PC-9 (cell line): ENCODE data around the gene DMGDH.

Experiments
- CTCF ChIP-seq: fragments of 200-600 bp; sonication (generic); conservative IDR thresholded peaks from 2 replicates; pipeline ENCODE4 v1.6.1; 2017; ENCODE audit warnings: mixed run types, antibody characterized with exemption, mild to moderate bottlenecking, moderate library complexity
- EZH2 ChIP-seq: fragments of 200-600 bp; sonication (generic); IDR thresholded peaks from 2 replicates; pipeline ENCODE4 v1.8.0; 2017; ENCODE audit warnings: antibody characterized with exemption, low read depth

GRCh38 chr5:79050498-79050897, 19.0 kb downstream of the DMGDH start:
- no peak for TF ChIP-seq EZH2
- TF ChIP-seq CTCF, result no peak
